Smooth muscle cell (in vitro differentiated cells): ENCODE measurements around the gene TSPOAP1. TPM values are rescaled to one million over a fixed set of nuclear protein-coding genes. Genes with fewer than 3 reads are reported as not detected.

Source experiments
- DNase-seq: peaks from one replicate; lab custom pipeline; 2025; ENCODE audit not compliant: unreplicated experiment; lab: John Stamatoyannopoulos, UW
- H2AFZ ChIP-seq: fragments of 200-600 bp; sonication (generic); 2 replicates; pipeline ENCODE4 v1.6.0; 2016; ENCODE audit warnings: antibody characterized with exemption, low read depth, mild to moderate bottlenecking
- H3F3A ChIP-seq: fragments of 200-600 bp; sonication (generic); 2 replicates; pipeline ENCODE4 v1.6.0; 2017; ENCODE audit warnings: antibody characterized with exemption, low read depth
- H3K27ac ChIP-seq: fragments of 200-600 bp; sonication (generic); 2 replicates; pipeline ENCODE4 v1.5.1; 2016; ENCODE audit warnings: low read depth, mild to moderate bottlenecking
- H3K27me3 ChIP-seq: fragments of 200-600 bp; sonication (generic); 2 replicates; pipeline ENCODE4 v1.6.1; 2016; ENCODE audit warnings: low read depth, mild to moderate bottlenecking
- H3K36me3 ChIP-seq: fragments of 200-600 bp; sonication (generic); 2 replicates; pipeline ENCODE4 v1.5.1; 2016; ENCODE audit warnings: low read depth
- H3K4me1 ChIP-seq: fragments of 200-600 bp; sonication (generic); 2 replicates; pipeline ENCODE4 v1.5.1; 2016; ENCODE audit warnings: low read depth
- H3K4me2 ChIP-seq: fragments of 200-600 bp; sonication (generic); 2 replicates; pipeline ENCODE4 v1.6.0; 2016; ENCODE audit warnings: mild to moderate bottlenecking
- H3K4me3 ChIP-seq: fragments of 200-600 bp; sonication (generic); 2 replicates; pipeline ENCODE4 v1.5.1; 2016; ENCODE audit warnings: mild to moderate bottlenecking
- H3K79me2 ChIP-seq: fragments of 200-600 bp; sonication (generic); 2 replicates; pipeline ENCODE4 v1.6.0; 2016; ENCODE audit warnings: low read depth, mild to moderate bottlenecking
- H3K9ac ChIP-seq: fragments of 200-600 bp; sonication (generic); 2 replicates; pipeline ENCODE4 v1.6.0; 2016; ENCODE audit warnings: low read depth
- H3K9me3 ChIP-seq: fragments of 200-600 bp; sonication (generic); replicated peaks from 2 replicates; pipeline ENCODE4 v1.5.1; 2016; ENCODE audit warnings: low read depth
- H4K20me1 ChIP-seq: fragments of 200-600 bp; sonication (generic); 2 replicates; pipeline ENCODE4 v1.6.0; 2016; ENCODE audit warnings: low read depth
- WGBS: methylation state at CpG from one replicate; pipeline ENCODE4 v1.1.7; 2016; ENCODE audit warnings: low lambda C conversion rate; 5-methylcytosine and 5-hydroxymethylcytosine counted together
- polyA plus RNA-seq: library from polyadenylated mRNA; unstranded; fragments of >200 nt; fragmentation: Nextera tagmentation; extraction: Ambion mirVana; gene quantifications from 2 replicates; pipeline ENCODE4 v1.2.1, GENCODE V29; 2016
- total RNA-seq: library from RNA; depleted of rRNA; stranded (reverse); fragments of >200 nt; gene quantifications from 2 replicates; pipeline ENCODE4 v1.2.3, GENCODE V29; 2014
- TF ChIP-seq, protein P1 (sequence below): fragments of 200-600 bp; sonication (generic); IDR thresholded peaks from 2 replicates; pipeline ENCODE4 v1.5.1; 2017; ENCODE audit warnings: borderline replicate concordance, mild to moderate bottlenecking, antibody characterized with exemption; ENCODE audit not compliant: insufficient read depth, poor library complexity, severe bottlenecking

The TSPOAP1 gene
- total and polyA plus RNA-seq, 2 experiments from 2014 or later = 7.0 to 11.7 TPM

DNA sequence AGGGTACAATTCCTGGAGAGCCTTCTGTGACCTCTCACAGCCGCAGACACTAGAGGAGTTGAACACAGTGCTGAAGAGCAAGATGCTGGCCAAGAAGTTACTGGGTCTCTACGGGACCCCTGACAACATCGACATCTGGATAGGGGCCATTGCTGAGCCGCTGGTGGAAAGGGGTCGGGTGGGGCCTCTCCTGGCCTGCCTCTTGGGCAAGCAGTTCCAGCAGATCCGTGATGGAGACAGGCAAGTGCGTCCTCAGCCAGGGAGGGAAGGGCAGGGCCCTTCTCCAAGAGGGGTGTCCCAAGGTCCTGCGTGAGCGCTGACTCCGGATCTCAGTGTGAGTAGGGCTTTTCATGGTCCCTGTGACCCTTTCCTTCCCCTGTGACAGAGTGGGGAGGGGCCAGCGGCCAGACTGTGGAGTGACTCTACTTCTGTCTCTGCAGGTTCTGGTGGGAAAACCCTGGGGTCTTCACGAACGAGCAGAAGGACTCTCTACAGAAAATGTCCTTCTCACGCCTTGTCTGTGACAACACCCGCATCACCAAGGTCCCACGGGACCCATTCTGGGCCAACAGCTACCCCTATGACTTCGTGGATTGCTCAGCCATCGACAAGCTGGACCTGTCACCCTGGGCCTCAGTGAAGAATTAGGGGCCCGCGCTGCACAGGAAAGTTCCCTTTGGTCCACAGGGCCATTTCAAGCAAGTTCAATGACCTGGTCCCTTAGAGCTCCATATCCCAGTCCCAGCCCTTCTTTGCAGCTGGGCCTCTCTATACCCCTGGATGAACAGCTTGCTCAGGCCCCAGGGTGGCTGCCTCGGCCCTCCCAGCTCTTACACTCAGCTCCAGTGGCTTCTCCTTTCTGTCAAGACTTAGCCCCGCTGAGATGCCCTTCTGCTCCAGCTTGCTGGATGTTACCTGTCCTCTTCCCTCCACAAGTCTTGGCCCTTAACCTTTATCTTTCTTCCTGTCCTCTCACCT is 61.0 kb downstream of the TSPOAP1 start:
- TF ChIP-seq, protein P1, sequence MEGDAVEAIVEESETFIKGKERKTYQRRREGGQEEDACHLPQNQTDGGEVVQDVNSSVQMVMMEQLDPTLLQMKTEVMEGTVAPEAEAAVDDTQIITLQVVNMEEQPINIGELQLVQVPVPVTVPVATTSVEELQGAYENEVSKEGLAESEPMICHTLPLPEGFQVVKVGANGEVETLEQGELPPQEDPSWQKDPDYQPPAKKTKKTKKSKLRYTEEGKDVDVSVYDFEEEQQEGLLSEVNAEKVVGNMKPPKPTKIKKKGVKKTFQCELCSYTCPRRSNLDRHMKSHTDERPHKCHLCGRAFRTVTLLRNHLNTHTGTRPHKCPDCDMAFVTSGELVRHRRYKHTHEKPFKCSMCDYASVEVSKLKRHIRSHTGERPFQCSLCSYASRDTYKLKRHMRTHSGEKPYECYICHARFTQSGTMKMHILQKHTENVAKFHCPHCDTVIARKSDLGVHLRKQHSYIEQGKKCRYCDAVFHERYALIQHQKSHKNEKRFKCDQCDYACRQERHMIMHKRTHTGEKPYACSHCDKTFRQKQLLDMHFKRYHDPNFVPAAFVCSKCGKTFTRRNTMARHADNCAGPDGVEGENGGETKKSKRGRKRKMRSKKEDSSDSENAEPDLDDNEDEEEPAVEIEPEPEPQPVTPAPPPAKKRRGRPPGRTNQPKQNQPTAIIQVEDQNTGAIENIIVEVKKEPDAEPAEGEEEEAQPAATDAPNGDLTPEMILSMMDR = no peak
- no peaks in the 10 kb centered on the region for H4K20me1 ChIP-seq
- no peaks in the 10 kb centered on the region for H3K4me1 ChIP-seq
- peaks cover 32% of the 10 kb centered on the region for H3K27me3 ChIP-seq
- H3F3A ChIP-seq = no peaks in the 10 kb centered on the region
- no peak overlapping the region for H2AFZ ChIP-seq
- no peak overlapping the region for H3K4me3 ChIP-seq
- no peak overlapping the region for H3K27ac ChIP-seq
- H3K9me3 ChIP-seq = no peaks in the 10 kb centered on the region
- H3K4me2 ChIP-seq = no peak overlapping the region
- no peak for DNase-seq
- no peaks in the 10 kb centered on the region for H3K36me3 ChIP-seq
- H3K9ac ChIP-seq = no peak overlapping the region
- H3K79me2 ChIP-seq = no peaks in the 10 kb centered on the region
- 91% methylated on average over 22 of the region's 22 CpGs for WGBS

- Histone ChIP-seq H3F3A (no peaks in the 10 kb centered on the region), H4K20me1 (no peaks in the 10 kb centered on the region), H3K9me3 (no peaks in the 10 kb centered on the region), H3K27me3 (peaks cover 46% of the 10 kb centered on the region), H3K9ac (no peak overlapping the region), H3K4me3 (no peak overlapping the region), H3K79me2 (no peaks in the 10 kb centered on the region), H3K4me1 (no peaks in the 10 kb centered on the region), H3K27ac (no peak overlapping the region), H2AFZ (no peak overlapping the region), H3K4me2 (no peak overlapping the region), H3K36me3 (no peaks in the 10 kb centered on the region)
- DNase-seq = no peak
- TF ChIP-seq, protein P1 = no peak
- 96% methylated on average over 7 of the region's 7 CpGs for WGBS
Observed at GRCh38 chr17:58265902-58266875, 62.4 kb downstream of the TSPOAP1 start.

DNA sequence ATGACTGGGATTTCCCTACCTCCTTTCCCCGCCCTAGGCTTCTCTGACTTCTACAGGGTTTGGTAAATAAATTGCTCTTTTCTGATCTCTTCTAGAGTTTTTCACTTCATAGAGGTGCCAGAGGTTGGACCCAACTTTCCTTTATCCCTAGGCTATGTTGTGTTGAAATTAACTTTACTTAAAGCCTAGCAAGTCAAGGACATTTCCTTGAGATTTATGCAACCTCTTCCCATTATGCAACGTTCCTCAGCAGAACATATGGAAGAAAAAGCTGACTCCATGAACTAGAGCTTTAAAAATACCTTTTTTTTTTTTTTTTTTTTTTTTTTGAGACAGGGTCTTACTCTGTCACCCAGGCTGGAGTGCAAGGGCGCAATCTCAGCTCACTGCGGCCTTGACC is 63.3 kb downstream of the TSPOAP1 start:
- Histone ChIP-seq H3K27me3 (peaks cover 56% of the 10 kb centered on the region), H3K9ac (no peak overlapping the region), H3K4me2 (no peak overlapping the region), H3K4me1 (no peaks in the 10 kb centered on the region), H2AFZ (no peak overlapping the region), H3K36me3 (no peaks in the 10 kb centered on the region), H3F3A (no peaks in the 10 kb centered on the region), H3K79me2 (no peaks in the 10 kb centered on the region), H4K20me1 (no peaks in the 10 kb centered on the region), H3K27ac (no peak overlapping the region), H3K9me3 (no peaks in the 10 kb centered on the region), H3K4me3 (no peak overlapping the region)
- no peak for DNase-seq
- TF ChIP-seq, protein P1 = no peak
- WGBS = 80% methylated on average over 4 of the region's 4 CpGs
